ENCODE results near the gene CGRRF1.
A peak's percentile ranks its signal among the peaks of the same experiment; 100 is the strongest.

The CGRRF1 gene

GRCh38 chr14:54548491-54548890, 38.8 kb downstream of the CGRRF1 start:
- DNase-seq (ENCODE audit: low spot score): no peak

GRCh38 chr14:54549862-54550261, 40.2 kb downstream of the CGRRF1 start:
- no peak for DNase-seq (ENCODE audit: low spot score)

- no peak for DNase-seq (ENCODE audit: low spot score)
These were observed 40.8 kb downstream of the CGRRF1 start for GRCh38 chr14:54550514-54550913.

GRCh38 chr14:54554401-54554800, 44.7 kb downstream of the CGRRF1 start:
- no peak for DNase-seq (ENCODE audit: low spot score)

GRCh38 chr14:54555651-54556050, 45.9 kb downstream of the CGRRF1 start:
- DNase-seq (ENCODE audit: low spot score): no peak

- DNase-seq (ENCODE audit: low spot score): no peak
These were observed 46.8 kb downstream of the CGRRF1 start for GRCh38 chr14:54556535-54556934.

- no peak for DNase-seq (ENCODE audit: low spot score)
These were observed 52.6 kb downstream of the CGRRF1 start for GRCh38 chr14:54562334-54562733.

GRCh38 chr14:54564071-54564867, 54.6 kb downstream of the CGRRF1 start:
- DNase-seq (ENCODE audit: low spot score): peak; percentile 64

GRCh38 chr14:54564868-54565784, 55.4 kb downstream of the CGRRF1 start:
- peak; percentile 94 for DNase-seq (ENCODE audit: low spot score)

- peak; percentile 88 for DNase-seq (ENCODE audit: low spot score)
These were observed 56.2 kb downstream of the CGRRF1 start for GRCh38 chr14:54565785-54566409.

GRCh38 chr14:54566410-54567223, 56.9 kb downstream of the CGRRF1 start, which contains the start of gene SAMD4A:
Gene SAMD4A (plus strand): TSS chr14:54567128. CDS start chr14:54567917, 789 bp downstream.
- peak; percentile 76 for DNase-seq (ENCODE audit: low spot score)

- no peak for DNase-seq (ENCODE audit: low spot score)
These were observed 57.5 kb downstream of the CGRRF1 start for GRCh38 chr14:54567224-54567638.

- no peak for DNase-seq (ENCODE audit: low spot score)
These were observed 58.2 kb downstream of the CGRRF1 start for GRCh38 chr14:54567639-54568561.

GRCh38 chr14:54568821-54569595, 59.3 kb downstream of the CGRRF1 start:
- DNase-seq (ENCODE audit: low spot score): no peak

- DNase-seq (ENCODE audit: low spot score): no peak
These were observed 60.3 kb downstream of the CGRRF1 start for GRCh38 chr14:54570047-54570446.

- DNase-seq (ENCODE audit: low spot score): no peak
These were observed 61.1 kb downstream of the CGRRF1 start for GRCh38 chr14:54570631-54571415.

- no peak for DNase-seq (ENCODE audit: low spot score)
These were observed 62.6 kb downstream of the CGRRF1 start for GRCh38 chr14:54572316-54572715.

- DNase-seq (ENCODE audit: low spot score): no peak
These were observed 64.8 kb downstream of the CGRRF1 start for GRCh38 chr14:54574528-54574927.

GRCh38 chr14:54577494-54577893, 67.8 kb downstream of the CGRRF1 start:
- DNase-seq (ENCODE audit: low spot score): no peak
